Lung (tissue), 12 donors: ENCODE measurements around the gene C6orf62. TPM values are rescaled to one million over a fixed set of nuclear protein-coding genes. Genes with fewer than 3 reads are reported as not detected.
A peak's percentile ranks its signal among the peaks of the same experiment; 100 is the strongest.

Experiments
- ATAC-seq: fragments of 200-7000 bp; cut with Tn5 transposase; one replicate; pipeline ENCODE4 v1.9.1; 2020; ENCODE audit warnings: moderate number of reproducible peaks; ENCODE audit not compliant: insufficient read depth, low FRiP score
- DNase-seq, 3 donors: peaks; one replicate each; pipeline ENCODE4 v3.0.0-alpha.2; 2013 to 2017
- H3K27ac ChIP-seq, 2 donors: one replicate each; pipeline ENCODE4 v1.5.1; 2013; ENCODE audit warnings: mild to moderate bottlenecking in 2 of 2, moderate library complexity in 2 of 2, control low read depth in 1 of 2, inconsistent platforms in 1 of 2, low read depth in 1 of 2, low read length in 1 of 2
- H3K27me3 ChIP-seq, 3 donors: one replicate each; pipeline ENCODE4 v1.5.1; 2013; ENCODE audit warnings: low read length in 2 of 3; ENCODE audit not compliant: control insufficient read depth in 3 of 3, insufficient read depth in 3 of 3
- H3K36me3 ChIP-seq, 4 donors: one replicate each; pipeline ENCODE4 v1.5.1; 2013; ENCODE audit warnings: low read length in 4 of 4, mild to moderate bottlenecking in 1 of 4, moderate library complexity in 1 of 4; ENCODE audit not compliant: control insufficient read depth in 4 of 4, insufficient read depth in 4 of 4
- H3K4me1 ChIP-seq, 5 donors: one replicate each; pipeline ENCODE4 v1.5.1; 2013; ENCODE audit warnings: low read length in 5 of 5, mild to moderate bottlenecking in 2 of 5, moderate library complexity in 1 of 5; ENCODE audit not compliant: control insufficient read depth in 5 of 5, insufficient read depth in 5 of 5
- H3K4me3 ChIP-seq: one replicate; pipeline ENCODE4 v1.5.1; 2013; ENCODE audit warnings: mild to moderate bottlenecking, control low read depth, moderate library complexity
- H3K9ac ChIP-seq, 2 donors: one replicate each; pipeline ENCODE4 v1.5.1; 2013; ENCODE audit warnings: low read length in 2 of 2, control low read depth in 1 of 2; ENCODE audit not compliant: insufficient read depth in 1 of 2
- H3K9me3 ChIP-seq, 4 donors: one replicate each; pipeline ENCODE4 v1.5.1; 2013; ENCODE audit warnings: low read length in 3 of 4, mild to moderate bottlenecking in 1 of 4, moderate library complexity in 1 of 4; ENCODE audit not compliant: control insufficient read depth in 4 of 4, insufficient read depth in 3 of 4
- CTCF ChIP-seq: IDR thresholded peaks from 2 replicates; pipeline ENCODE4 v1.5.1; 2012; ENCODE audit warnings: mild to moderate bottlenecking; ENCODE audit errors: control extremely low read depth, extremely low read depth
- WGBS, 2 donors: extraction: QIAGEN DNeasy Blood & Tissue Kit; methylation state at CpG; one replicate each; pipeline ENCODE4 v1.1.7; 2013; 5-methylcytosine and 5-hydroxymethylcytosine counted together
- polyA plus RNA-seq, 2 donors: library from polyadenylated mRNA; stranded (reverse); fragments of 200-250 nt; gene quantifications; one replicate each; pipeline ENCODE4 v1.2.1, GENCODE V29; 2013
- total RNA-seq, 2 donors: library from RNA; depleted of rRNA in 1 of 2; stranded (reverse); fragments of >200 nt in 1 of 2; gene quantifications; one replicate each; pipeline ENCODE4 v1.2.1, GENCODE V29; 2014 to 2021
- donor health status: control.
- donor health status: control.
- donor health status: Bipolar disorder and iron deficiency.
- donor health status: healthy.
- donor health status: DM: yes; HTN: yes; CAD: no.

Gene C6orf62
- total and polyA plus RNA-seq, 4 donors = 71.8 to 123 (median 80.1) TPM

- Histone ChIP-seq H3K4me3 (no peak overlapping the region), H3K9me3 (no peaks in the 10 kb centered on the region), H3K4me1 (no peaks in the 10 kb centered on the region), H3K27ac (peak overlapping the region in 1 of 2 donors; percentile 26), H3K9ac (no peak overlapping the region), H3K27me3 (no peaks in the 10 kb centered on the region), H3K36me3 (no peaks in the 10 kb centered on the region)
- no peak for TF ChIP-seq CTCF
- WGBS, 2 donors = 35 to 59% methylated on average over 3 of the region's 3 CpGs
- DNase-seq (no peak), ATAC-seq (no peak)
Measured at GRCh38 chr6:24749297-24749696, 30.3 kb upstream of the C6orf62 start.

GRCh38 chr6:24744911-24745310 lies 26.0 kb upstream of the C6orf62 start:
- Histone ChIP-seq H3K4me1 (peaks cover 0 to 2% (median 0%) of the 10 kb centered on the region in 5 donors), H3K27ac (peak overlapping the region in 1 of 2 donors; percentile 60), H3K4me3 (no peak overlapping the region), H3K9me3 (no peaks in the 10 kb centered on the region), H3K27me3 (no peaks in the 10 kb centered on the region), H3K36me3 (no peaks in the 10 kb centered on the region), H3K9ac (no peak overlapping the region)
- DNase-seq (no peak), ATAC-seq (no peak)
- WGBS, 2 donors = 63 to 67% methylated on average over 5 of the region's 5 CpGs
- no peak for TF ChIP-seq CTCF

GRCh38 chr6:24743944-24744335 lies 25.0 kb upstream of the C6orf62 start:
- DNase-seq = no peak
- Histone ChIP-seq H3K4me1 (peaks cover 0 to 2% (median 0%) of the 10 kb centered on the region in 5 donors), H3K27me3 (no peaks in the 10 kb centered on the region), H3K4me3 (no peak overlapping the region), H3K9ac (no peak overlapping the region), H3K36me3 (no peaks in the 10 kb centered on the region), H3K27ac (no peak overlapping the region), H3K9me3 (no peaks in the 10 kb centered on the region)
- WGBS, 2 donors = 58 to 79% methylated on average over 3 of the region's 3 CpGs
- no peak for TF ChIP-seq CTCF
- no peak for ATAC-seq

GRCh38 chr6:24743265-24743943 lies 24.4 kb upstream of the C6orf62 start:
- WGBS, 2 donors = 64 to 66% methylated on average over 2 of the region's 2 CpGs
- peak; percentile 87 for ATAC-seq
- Histone ChIP-seq H3K9me3 (no peaks in the 10 kb centered on the region), H3K36me3 (no peaks in the 10 kb centered on the region), H3K27me3 (no peaks in the 10 kb centered on the region), H3K4me1 (peaks cover 0 to 2% (median 0%) of the 10 kb centered on the region in 5 donors), H3K27ac (peak overlapping the region; percentile 57 to 82), H3K9ac (no peak overlapping the region), H3K4me3 (no peak overlapping the region)
- no peak for DNase-seq
- TF ChIP-seq CTCF = no peak
